Effector CD4-positive, alpha-beta T cell (primary cell): ENCODE data around the gene ENTPD8.
"Not testable (repeated sequence)": the region's sequence is repeated elsewhere in the genome, so short reads cannot be mapped to it uniquely, and the experiment has no call there.

Experiments used
- DNase-seq: peaks from one replicate; pipeline ENCODE4 v3.0.0-alpha.2; 2020

ENTPD8 gene

DNA sequence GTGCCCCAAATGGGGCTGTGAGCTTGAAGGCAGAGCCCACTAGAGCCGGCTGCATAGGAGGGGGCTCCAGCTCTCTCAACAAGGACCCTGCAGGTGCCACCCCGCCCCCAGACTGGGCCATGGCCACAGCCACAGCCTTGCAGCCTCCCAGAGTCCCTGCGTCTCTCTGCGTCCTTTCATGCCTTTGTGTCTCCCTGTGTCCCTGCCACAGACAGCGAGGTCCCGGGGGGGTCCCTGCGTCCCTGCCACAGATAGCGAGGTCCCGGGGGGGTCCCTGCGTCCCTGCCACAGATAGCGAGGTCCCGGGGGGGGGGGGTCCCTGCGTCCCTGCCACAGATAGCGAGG is 11.6 kb downstream of the ENTPD8 start:
- no peak for DNase-seq

DNA sequence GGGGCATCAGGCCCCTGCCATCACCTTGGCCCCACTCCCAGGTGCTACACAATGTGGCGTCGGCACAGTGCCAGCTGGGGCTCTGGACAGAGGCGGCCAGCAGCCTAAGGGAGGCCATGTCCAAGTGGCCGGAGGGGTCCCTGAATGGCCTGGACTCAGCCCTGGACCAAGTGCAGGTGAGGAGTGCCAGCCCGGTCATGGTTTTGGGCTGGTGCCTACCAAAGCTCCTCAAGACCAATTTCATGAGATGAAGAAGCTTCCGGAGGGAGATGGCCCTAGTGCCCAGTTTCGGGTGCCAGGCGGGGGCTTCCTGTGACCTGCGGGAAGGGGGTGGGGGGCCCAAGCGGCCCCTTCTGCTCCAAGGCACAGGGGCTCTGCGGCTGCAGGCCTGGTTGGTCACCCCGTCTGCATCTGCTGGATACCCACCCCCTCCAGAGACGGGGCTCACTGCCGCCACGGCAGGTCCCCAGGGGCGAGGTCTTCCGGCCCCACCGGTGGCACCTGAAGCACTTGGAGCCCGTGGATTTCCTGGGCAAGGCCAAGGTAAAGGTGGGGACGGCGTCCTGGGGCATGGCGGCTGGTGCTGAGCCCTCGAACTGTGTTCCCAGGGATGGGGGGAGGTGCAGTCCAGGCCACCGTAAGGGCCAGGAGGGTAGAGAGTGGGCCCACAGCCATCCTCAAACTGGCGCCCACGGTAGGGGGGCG is 12.2 kb downstream of the ENTPD8 start:
- DNase-seq = no peak

GRCh38 chr9:137428311-137428630 is 12.9 kb downstream of the ENTPD8 start:
- DNase-seq = no peak

GRCh38 chr9:137427454-137428310 is 13.5 kb downstream of the ENTPD8 start:
- DNase-seq = no peak

- no peak for DNase-seq
These were observed 15.0 kb downstream of the ENTPD8 start for GRCh38 chr9:137426018-137426681.

DNA sequence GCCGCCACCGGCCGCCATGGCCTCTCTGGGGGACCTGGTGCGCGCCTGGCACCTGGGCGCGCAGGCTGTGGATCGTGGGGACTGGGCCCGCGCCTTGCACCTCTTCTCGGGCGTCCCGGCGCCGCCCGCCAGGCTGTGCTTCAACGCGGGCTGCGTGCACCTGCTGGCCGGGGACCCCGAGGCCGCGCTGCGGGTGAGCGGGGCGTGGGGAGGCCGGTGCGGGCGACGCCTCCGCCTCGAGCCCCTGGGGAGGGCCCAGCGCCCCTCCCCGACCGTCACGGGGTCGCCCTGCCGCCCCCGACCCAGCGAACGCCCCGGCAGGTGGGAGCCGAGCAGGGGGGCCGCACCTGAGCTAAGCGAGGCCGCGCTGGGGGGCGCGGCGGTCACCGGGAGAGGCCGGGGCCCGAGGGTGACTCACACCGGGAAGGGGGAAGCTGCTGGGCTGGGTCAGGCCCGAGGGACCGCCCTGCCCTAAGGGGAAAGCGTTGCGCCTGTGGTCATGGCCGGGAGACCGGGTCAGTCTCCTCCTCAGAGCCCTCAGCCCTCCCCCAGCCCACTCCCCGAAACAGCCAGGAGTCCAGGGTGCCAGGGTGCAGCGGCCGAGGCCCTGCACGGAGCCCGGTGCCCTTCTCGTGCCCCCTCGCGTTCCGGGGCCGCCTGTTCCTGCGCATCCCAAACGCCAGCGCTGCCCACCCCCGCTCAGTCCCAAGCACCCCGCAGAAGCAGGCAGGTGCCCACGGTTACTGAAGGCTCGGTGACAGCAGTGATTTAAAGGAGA is 17.5 kb downstream of the ENTPD8 start:
- no peak for DNase-seq

- peak; percentile 90 for DNase-seq
These were observed 18.3 kb downstream of the ENTPD8 start, which contains the start of the genes EXD3 and NOXA1 for GRCh38 chr9:137422604-137423513. EXD3 (minus strand) TSS chr9:137423162; CDS start chr9:137395357, 27,805 bp downstream. NOXA1 (plus strand) TSS chr9:137423393; CDS start chr9:137423530, 137 bp downstream.

DNA sequence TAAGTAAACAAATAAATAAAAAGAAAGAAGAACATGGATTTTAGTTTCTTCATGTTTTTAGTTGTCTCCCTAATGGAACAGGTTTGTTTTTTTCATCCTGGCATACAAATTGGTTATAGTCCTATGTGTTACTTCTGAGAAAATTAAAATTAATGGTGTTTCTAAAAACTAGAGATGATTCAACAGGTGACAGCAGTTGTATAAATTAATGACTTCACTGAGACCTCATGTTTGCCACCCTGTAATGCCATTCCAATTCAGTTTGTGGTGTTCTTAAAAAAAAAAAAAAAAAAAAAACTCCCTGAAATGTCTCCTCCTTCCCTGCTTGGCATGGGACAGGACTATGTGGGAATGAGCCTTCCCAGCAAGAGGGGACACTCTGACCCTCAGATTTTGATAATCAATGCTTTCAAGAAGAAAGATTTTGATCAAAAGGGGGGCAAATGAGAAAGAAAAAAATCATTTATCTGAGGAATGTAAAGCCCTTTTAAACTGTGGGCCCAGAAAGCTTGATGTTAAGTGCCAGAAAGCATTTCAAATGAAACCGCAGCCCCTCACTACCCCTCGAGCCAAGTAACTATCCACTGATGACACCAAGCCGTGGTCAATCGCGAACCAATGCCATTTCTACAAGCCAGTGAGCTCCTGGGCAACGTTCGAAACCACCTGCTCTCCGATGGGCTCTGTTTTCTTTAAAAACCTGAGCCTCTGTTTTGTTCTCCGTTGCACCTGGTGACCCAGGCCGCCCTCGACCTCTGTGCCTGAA is 19.1 kb downstream of the ENTPD8 start:
- DNase-seq = no peak

- no peak for DNase-seq
These were observed 23.8 kb downstream of the ENTPD8 start for GRCh38 chr9:137417161-137418021.

DNA sequence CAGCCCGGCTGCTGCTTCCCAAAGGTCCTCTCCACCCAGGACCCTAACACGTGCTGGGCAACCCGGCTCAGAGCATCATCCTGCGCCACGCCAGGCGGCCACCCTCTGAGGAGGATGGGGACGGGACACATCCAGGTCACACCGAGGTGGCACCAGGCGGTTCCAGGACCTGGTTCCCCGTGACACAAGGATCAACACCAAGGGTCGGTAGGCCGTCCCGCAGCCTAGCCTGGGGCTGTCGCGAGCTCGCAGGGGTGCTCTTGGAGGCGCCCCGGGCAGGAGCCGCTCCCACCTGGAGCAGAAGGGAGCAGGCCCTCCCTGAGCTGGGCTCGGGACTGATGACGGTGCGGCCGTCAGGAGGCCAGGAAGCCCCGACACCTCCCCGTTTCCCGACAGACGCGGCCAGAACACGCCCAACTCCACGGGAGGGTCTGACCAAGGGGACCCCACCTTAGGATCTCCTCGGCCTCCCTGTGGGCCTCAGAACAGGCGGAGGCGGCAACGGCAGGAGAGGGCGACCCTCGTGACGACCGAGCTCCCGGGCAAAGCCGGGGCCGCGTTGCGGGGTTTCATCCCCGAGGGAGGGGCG is 24.5 kb downstream of the ENTPD8 start:
- DNase-seq = no peak

DNA sequence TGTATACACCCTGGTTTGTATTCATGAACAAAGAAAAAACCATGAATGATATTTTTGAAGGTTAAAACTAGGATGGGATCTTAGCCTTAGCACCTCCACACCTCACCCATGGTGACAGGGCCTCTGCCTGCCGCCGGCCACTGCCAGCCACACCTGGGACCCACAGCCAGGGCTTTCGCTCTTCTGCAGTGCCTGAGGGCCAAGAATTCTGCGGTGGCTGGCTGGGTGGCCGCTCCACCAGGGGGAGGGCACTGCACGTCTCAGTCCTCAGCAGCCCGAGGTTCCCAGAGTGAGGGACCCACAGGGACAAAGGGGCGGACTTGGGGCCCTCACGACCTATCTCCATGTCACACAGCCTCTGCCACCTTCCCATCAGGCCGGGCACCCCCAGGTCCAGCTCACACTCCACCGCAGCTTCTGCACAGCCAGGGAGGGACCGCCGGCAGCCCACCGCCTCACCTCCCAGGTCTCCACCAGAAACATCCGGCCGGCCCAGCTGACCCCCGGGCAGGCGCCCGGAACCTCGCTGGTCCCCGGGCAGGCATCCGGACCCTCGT is 25.1 kb downstream of the ENTPD8 start:
- DNase-seq = no peak

- no peak for DNase-seq
These were observed 25.7 kb downstream of the ENTPD8 start for GRCh38 chr9:137415451-137415850.

GRCh38 chr9:137412431-137412830 is 28.7 kb downstream of the ENTPD8 start:
- no peak for DNase-seq

DNA sequence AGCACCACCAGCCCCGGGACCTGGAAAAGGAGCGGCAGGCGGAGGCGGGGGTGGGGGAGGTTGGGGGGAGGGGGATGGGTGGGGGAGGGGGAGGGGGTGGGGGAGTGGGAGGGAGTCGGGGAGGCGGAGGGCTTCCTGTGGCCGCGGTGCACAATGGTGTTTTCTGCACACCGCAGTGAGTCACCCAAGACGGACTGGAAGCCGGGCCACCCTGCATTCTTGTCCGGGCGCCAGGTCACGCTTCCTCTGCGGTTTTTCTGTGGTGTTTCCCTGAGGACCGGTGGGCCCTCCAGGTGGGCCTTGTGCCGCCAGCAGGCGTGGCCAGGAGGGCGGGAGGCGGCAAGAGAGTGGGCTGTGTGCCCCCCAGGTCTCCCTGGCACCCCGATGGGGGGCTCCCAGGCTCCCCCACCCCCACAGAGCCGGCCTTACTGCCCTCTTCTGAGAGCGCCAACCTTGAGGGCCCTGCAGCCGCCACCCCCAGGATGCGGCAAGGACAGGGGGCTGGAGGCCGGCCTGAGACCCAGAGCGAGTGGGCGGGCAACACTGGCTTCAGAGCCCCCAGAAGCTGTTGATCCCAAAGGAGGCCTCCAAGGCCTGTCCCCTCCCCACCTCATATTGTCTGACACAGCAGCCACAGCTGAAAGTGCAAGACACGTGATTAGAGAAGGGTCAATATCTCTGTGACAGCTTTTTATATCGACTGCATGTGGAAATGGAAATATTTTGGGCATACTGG is 29.3 kb downstream of the ENTPD8 start:
- DNase-seq = no peak

DNA sequence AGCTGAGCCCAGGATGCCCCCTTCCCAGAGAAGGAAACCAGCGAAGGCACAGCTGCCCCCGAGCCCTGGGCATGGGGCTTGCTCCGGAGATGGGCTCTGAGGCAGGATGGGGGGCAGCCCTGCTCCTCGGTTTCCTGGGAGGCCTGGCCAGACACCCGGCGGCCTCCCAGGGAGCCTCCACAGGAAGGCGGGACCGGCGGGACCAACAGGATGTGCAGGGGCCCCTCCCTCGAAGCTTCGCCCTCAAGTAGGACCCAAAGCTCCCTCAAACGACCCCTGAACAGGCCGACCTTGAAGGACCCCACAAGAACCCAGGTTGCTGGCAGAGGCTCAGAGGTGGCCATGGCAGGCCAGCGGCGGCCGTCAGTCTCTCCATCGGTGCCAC is 29.9 kb downstream of the ENTPD8 start:
- DNase-seq = no peak

DNA sequence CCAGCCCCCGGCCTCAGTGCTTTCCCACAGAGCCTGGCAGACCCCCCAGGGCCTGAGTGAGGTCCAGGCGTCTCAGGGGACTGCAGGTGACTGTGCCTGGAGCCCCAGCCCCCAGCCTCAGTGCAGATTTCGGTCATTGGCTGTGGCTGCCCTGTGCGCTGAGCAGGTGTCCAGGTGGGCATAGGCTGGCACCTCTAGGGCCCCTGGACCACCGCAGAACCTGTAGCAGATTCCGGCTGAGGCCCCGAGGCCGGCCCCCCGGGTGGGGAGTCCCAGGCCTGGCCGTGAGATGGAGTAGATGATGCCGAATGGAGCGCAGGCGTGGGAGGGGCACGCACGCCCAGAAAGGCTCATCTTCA is 30.3 kb downstream of the ENTPD8 start:
- DNase-seq = no peak

- DNase-seq = not testable (repeated sequence)
These were observed 30.8 kb downstream of the ENTPD8 start for GRCh38 chr9:137410236-137410890.

DNA sequence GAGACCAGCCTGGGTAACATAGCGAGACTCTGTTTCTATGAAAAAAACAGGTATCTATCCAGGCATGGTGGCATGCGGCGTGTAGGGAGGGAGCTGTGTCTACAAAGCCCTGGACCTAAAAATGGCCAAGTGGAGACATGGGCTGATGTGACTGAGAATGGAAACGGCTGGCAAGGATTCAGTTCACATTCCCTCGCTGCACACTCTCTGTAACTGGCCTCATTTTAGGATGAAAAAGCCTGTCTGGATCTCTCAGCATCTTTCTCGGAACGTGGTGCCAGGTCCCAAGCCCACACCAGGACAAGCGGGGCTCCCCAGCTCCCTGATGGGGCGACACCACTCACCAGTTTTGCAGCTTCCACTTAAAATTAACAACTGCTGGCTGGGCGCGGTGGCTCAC is 31.6 kb downstream of the ENTPD8 start:
- DNase-seq = no peak
